Measurements from ENCODE around the gene AMDHD1. TPM values are rescaled to one million over a fixed set of nuclear protein-coding genes. Genes with fewer than 3 reads are reported as not detected.
A peak's percentile ranks its signal among the peaks of the same experiment; 100 is the strongest.

Gene AMDHD1
- total RNA-seq (2014; rRNA removed; shearing (Covaris generic)), result 1.5 TPM in 1 of 2 replicates, not detected in the other

- DNase-seq (ENCODE audit: low read depth), result peak; percentile 50
These were observed at the start of gene AMDHD1 for GRCh38 chr12:95943330-95943842. Gene AMDHD1 (plus strand): TSS chr12:95943331. CDS start chr12:95943399, 68 bp downstream.

GRCh38 chr12:95896846-95897245 lies 46.3 kb upstream of the AMDHD1 start:
- no peak for DNase-seq (ENCODE audit: low read depth)

- DNase-seq (ENCODE audit: low read depth), result no peak
These were observed 45.0 kb upstream of the AMDHD1 start for GRCh38 chr12:95898081-95898480.

GRCh38 chr12:95908573-95908972 lies 34.6 kb upstream of the AMDHD1 start:
- DNase-seq (ENCODE audit: low read depth), result peak; percentile 20

- DNase-seq (ENCODE audit: low read depth), result no peak
These were observed 33.3 kb upstream of the AMDHD1 start for GRCh38 chr12:95909871-95910270.

- DNase-seq (ENCODE audit: low read depth), result peak; percentile 56
These were observed 24.7 kb upstream of the AMDHD1 start for GRCh38 chr12:95918194-95918993.

GRCh38 chr12:95919110-95919509 lies 24.0 kb upstream of the AMDHD1 start:
- DNase-seq (ENCODE audit: low read depth), result no peak

GRCh38 chr12:95922231-95922630 lies 20.9 kb upstream of the AMDHD1 start:
- peak; percentile 12 for DNase-seq (ENCODE audit: low read depth)

- no peak for DNase-seq (ENCODE audit: low read depth)
These were observed 2.6 kb upstream of the AMDHD1 start for GRCh38 chr12:95940514-95940913.

- DNase-seq (ENCODE audit: low read depth), result peak; percentile 27
These were observed 1.0 kb upstream of the AMDHD1 start for GRCh38 chr12:95942101-95942523.

- DNase-seq (ENCODE audit: low read depth), result peak; percentile 86
These were observed 404 bp upstream of the AMDHD1 start, which contains the start of gene CCDC38 for GRCh38 chr12:95942524-95943329. Gene CCDC38 (minus strand): TSS chr12:95942614. CDS start chr12:95936509, 6,105 bp downstream.

- DNase-seq (ENCODE audit: low read depth), result no peak
These were observed 1.1 kb downstream of the AMDHD1 start for GRCh38 chr12:95944108-95944704.

GRCh38 chr12:95949477-95950206 lies 6.5 kb downstream of the AMDHD1 start:
- DNase-seq (ENCODE audit: low read depth), result no peak

- DNase-seq (ENCODE audit: low read depth), result peak; percentile 15
These were observed 8.4 kb downstream of the AMDHD1 start for GRCh38 chr12:95951515-95951914.

GRCh38 chr12:95953000-95953399 lies 9.9 kb downstream of the AMDHD1 start:
- DNase-seq (ENCODE audit: low read depth), result no peak

GRCh38 chr12:95955549-95956159 lies 12.5 kb downstream of the AMDHD1 start:
- DNase-seq (ENCODE audit: low read depth), result no peak

GRCh38 chr12:95956557-95957145 lies 13.5 kb downstream of the AMDHD1 start:
- no peak for DNase-seq (ENCODE audit: low read depth)

GRCh38 chr12:95959107-95959506 lies 16.0 kb downstream of the AMDHD1 start:
- peak; percentile 35 for DNase-seq (ENCODE audit: low read depth)

- DNase-seq (ENCODE audit: low read depth), result no peak
These were observed 17.1 kb downstream of the AMDHD1 start for GRCh38 chr12:95960241-95960640.

GRCh38 chr12:95962222-95962621 lies 19.1 kb downstream of the AMDHD1 start:
- DNase-seq (ENCODE audit: low read depth), result no peak
